SU-DHL-6 (cell line): ENCODE data around the gene WNT3.

Source experiments
- H2AFZ ChIP-seq: fragments of 200-600 bp; sonication (generic); 2 replicates; pipeline ENCODE4 v1.6.1; 2014; ENCODE audit warnings: low read depth, mild to moderate bottlenecking, moderate library complexity, mixed read lengths, antibody characterized with exemption, low read length; ENCODE audit not compliant: severe bottlenecking
- H3F3A ChIP-seq: fragments of 200-600 bp; shearing (Covaris generic); 2 replicates; pipeline ENCODE4 v1.6.0; 2016; ENCODE audit warnings: antibody characterized with exemption, mild to moderate bottlenecking; ENCODE audit not compliant: insufficient read depth
- H3K27ac ChIP-seq: fragments of 200-600 bp; sonication (generic); 2 replicates; pipeline ENCODE4 v1.5.1; 2016; ENCODE audit warnings: low read depth, mild to moderate bottlenecking, low read length, moderate library complexity, mixed read lengths
- H3K27me3 ChIP-seq: fragments of 200-600 bp; sonication (generic), shearing (Covaris generic); 2 replicates; pipeline ENCODE4 v1.6.0; 2014; ENCODE audit warnings: mild to moderate bottlenecking, low read length
- H3K36me3 ChIP-seq: fragments of 200-600 bp; sonication (generic); 2 replicates; pipeline ENCODE4 v1.6.1; 2014; ENCODE audit warnings: mild to moderate bottlenecking, low read length, mixed read lengths
- H3K4me2 ChIP-seq: fragments of 300-600, 200-600 bp; shearing (Covaris generic), sonication (generic); 2 replicates; pipeline ENCODE4 v1.6.0; 2014; ENCODE audit warnings: low read length, low read depth, mild to moderate bottlenecking; ENCODE audit not compliant: poor library complexity, severe bottlenecking
- H3K4me3 ChIP-seq: fragments of 200-600 bp; sonication (generic); 2 replicates; pipeline ENCODE4 v1.5.1; 2014; ENCODE audit warnings: antibody characterized with exemption, low read length, mild to moderate bottlenecking, mixed read lengths; ENCODE audit not compliant: insufficient read depth, poor library complexity, severe bottlenecking
- H3K79me2 ChIP-seq: fragments of 200-600 bp; sonication (generic); 2 replicates; pipeline ENCODE4 v1.6.1; 2014; ENCODE audit warnings: mild to moderate bottlenecking, low read length, moderate library complexity; ENCODE audit not compliant: insufficient read depth
- H3K9ac ChIP-seq: fragments of 200-600 bp; sonication (generic); 2 replicates; pipeline ENCODE4 v1.7.0; 2014; ENCODE audit warnings: mild to moderate bottlenecking, low read length
- H3K9me2 ChIP-seq: fragments of 200-600 bp; sonication (generic); replicated peaks from 2 replicates; pipeline ENCODE4 v1.6.1; 2014; ENCODE audit warnings: low read length; ENCODE audit not compliant: insufficient read depth
- H3K9me3 ChIP-seq: fragments of 200-600 bp; sonication (generic); 2 replicates; pipeline ENCODE4 v1.6.1; 2014; ENCODE audit warnings: low read length, mixed read lengths; ENCODE audit not compliant: insufficient read depth
- H4K20me1 ChIP-seq: fragments of 200-600 bp; sonication (generic); 2 replicates; pipeline ENCODE4 v1.6.1; 2014; ENCODE audit warnings: low read depth, mild to moderate bottlenecking, antibody characterized with exemption, low read length, moderate library complexity, mixed read lengths
- EZH2phosphoT487 ChIP-seq: fragments of 200-600 bp; sonication (generic), shearing (Covaris generic); conservative IDR thresholded peaks from 2 replicates; pipeline ENCODE4 v1.6.1; 2018; ENCODE audit warnings: mild to moderate bottlenecking, antibody characterized with exemption, low read length, moderate library complexity, mixed read lengths
- TF ChIP-seq, protein P1 (sequence below): fragments of 200-600 bp; sonication (generic); IDR thresholded peaks from one replicate; pipeline ENCODE4 v1.5.1; 2017; ENCODE audit warnings: antibody characterized with exemption, mild to moderate bottlenecking, low read length, moderate library complexity; ENCODE audit not compliant: insufficient read depth, poor library complexity, severe bottlenecking

WNT3 gene

DNA sequence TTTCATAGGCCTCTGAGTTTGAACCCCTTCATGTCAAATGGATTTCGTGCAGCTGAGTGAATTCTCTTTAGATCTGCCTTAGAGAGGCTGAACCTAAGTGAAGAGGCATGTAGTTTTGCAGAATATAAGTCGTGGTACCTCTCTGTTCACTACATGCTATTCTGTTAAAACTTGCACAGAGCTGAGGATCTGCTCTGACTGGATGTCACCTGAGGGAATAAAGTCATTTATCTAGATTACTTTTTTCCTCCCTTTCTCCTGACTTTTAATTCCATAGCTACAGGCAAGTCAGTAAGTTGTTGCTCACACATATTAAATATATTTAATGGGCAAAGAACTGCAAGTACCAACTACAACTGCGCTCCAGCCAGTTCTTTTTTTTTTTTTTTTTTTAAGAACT is 64.7 kb downstream of the WNT3 start:
- no peak overlapping the region for H3K4me2 ChIP-seq
- no peaks in the 10 kb centered on the region for H4K20me1 ChIP-seq
- H3K9me2 ChIP-seq, result no peaks in the 10 kb centered on the region
- no peak overlapping the region for H2AFZ ChIP-seq
- no peak overlapping the region for H3K4me3 ChIP-seq
- TF ChIP-seq EZH2phosphoT487, result no peak
- TF ChIP-seq, protein P1, sequence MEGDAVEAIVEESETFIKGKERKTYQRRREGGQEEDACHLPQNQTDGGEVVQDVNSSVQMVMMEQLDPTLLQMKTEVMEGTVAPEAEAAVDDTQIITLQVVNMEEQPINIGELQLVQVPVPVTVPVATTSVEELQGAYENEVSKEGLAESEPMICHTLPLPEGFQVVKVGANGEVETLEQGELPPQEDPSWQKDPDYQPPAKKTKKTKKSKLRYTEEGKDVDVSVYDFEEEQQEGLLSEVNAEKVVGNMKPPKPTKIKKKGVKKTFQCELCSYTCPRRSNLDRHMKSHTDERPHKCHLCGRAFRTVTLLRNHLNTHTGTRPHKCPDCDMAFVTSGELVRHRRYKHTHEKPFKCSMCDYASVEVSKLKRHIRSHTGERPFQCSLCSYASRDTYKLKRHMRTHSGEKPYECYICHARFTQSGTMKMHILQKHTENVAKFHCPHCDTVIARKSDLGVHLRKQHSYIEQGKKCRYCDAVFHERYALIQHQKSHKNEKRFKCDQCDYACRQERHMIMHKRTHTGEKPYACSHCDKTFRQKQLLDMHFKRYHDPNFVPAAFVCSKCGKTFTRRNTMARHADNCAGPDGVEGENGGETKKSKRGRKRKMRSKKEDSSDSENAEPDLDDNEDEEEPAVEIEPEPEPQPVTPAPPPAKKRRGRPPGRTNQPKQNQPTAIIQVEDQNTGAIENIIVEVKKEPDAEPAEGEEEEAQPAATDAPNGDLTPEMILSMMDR, result no peak
- no peaks in the 10 kb centered on the region for H3K79me2 ChIP-seq
- no peaks in the 10 kb centered on the region for H3K27me3 ChIP-seq
- H3K27ac ChIP-seq, result no peak overlapping the region
- H3K9ac ChIP-seq, result no peak overlapping the region
- H3K36me3 ChIP-seq, result peaks cover 28% of the 10 kb centered on the region; the same call in 1 of the 2 replicates
- H3K9me3 ChIP-seq, result no peaks in the 10 kb centered on the region
- H3F3A ChIP-seq, result 0 out of 2 replicates have a peak, but pooled peaks cover 5% of the 10 kb centered on the region

DNA sequence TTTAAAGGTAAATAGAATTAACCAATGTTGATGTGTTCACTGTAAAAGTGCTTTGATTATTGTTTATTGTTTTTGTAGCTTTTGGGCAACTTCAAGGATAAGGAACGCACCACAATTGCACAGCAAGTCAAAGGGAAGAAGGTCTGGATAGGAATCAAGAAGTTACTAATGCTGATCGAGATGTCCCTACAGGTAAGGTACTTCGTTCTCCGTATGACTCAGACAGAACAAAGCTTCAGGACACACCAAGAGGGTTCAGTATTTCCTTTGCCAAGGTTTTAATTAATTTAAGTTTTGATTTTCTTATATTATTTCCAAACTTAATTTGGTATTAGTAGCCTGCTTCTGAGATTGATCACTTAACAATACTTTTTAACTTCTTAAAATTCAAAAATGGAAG is 67.1 kb downstream of the WNT3 start:
- Histone ChIP-seq H3K27me3 (no peaks in the 10 kb centered on the region), H3K9me2 (no peaks in the 10 kb centered on the region), H3K27ac (no peak overlapping the region), H3K79me2 (no peaks in the 10 kb centered on the region), H3K4me3 (no peak overlapping the region), H3K9me3 (no peaks in the 10 kb centered on the region), H3K9ac (no peak overlapping the region), H4K20me1 (no peaks in the 10 kb centered on the region), H3F3A (0 out of 2 replicates have a peak, but pooled peaks cover 5% of the 10 kb centered on the region), H2AFZ (no peak overlapping the region), H3K36me3 (peaks cover 25% of the 10 kb centered on the region; the same call in 1 of the 2 replicates), H3K4me2 (no peak overlapping the region)
- TF ChIP-seq, protein P1, result no peak
- no peak for TF ChIP-seq EZH2phosphoT487

DNA sequence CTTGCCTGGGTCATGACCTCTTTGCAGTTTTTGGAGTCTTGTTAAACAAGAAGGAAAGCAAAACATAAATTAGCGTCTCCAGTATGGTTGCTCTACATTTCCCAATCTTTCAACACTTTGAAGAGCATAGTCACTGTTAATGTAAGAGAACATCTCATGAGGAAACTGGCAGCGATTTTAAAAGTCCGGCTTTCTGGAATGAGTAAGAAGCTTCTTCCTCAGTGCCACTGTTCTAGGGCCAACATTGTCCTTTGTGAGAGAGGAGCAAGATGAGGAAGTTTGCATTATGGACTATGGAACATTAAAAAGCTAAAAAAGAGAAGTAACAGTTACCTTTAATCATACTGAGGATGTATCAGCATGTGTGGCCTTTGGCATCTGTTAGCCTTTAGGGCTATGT is 73.1 kb downstream of the WNT3 start:
- no peak overlapping the region for H3K9ac ChIP-seq
- no peaks in the 10 kb centered on the region for H3K9me3 ChIP-seq
- no peaks in the 10 kb centered on the region for H3F3A ChIP-seq
- no peaks in the 10 kb centered on the region for H3K27me3 ChIP-seq
- no peaks in the 10 kb centered on the region for H4K20me1 ChIP-seq
- no peaks in the 10 kb centered on the region for H3K9me2 ChIP-seq
- no peaks in the 10 kb centered on the region for H3K79me2 ChIP-seq
- TF ChIP-seq, protein P1, result no peak
- TF ChIP-seq EZH2phosphoT487, result no peak
- H3K4me2 ChIP-seq, result no peak overlapping the region
- no peak overlapping the region for H3K27ac ChIP-seq
- no peak overlapping the region for H2AFZ ChIP-seq
- H3K36me3 ChIP-seq, result no peaks in the 10 kb centered on the region
- no peak overlapping the region for H3K4me3 ChIP-seq
